ENCODE data around the gene SCARF2.

DNA sequence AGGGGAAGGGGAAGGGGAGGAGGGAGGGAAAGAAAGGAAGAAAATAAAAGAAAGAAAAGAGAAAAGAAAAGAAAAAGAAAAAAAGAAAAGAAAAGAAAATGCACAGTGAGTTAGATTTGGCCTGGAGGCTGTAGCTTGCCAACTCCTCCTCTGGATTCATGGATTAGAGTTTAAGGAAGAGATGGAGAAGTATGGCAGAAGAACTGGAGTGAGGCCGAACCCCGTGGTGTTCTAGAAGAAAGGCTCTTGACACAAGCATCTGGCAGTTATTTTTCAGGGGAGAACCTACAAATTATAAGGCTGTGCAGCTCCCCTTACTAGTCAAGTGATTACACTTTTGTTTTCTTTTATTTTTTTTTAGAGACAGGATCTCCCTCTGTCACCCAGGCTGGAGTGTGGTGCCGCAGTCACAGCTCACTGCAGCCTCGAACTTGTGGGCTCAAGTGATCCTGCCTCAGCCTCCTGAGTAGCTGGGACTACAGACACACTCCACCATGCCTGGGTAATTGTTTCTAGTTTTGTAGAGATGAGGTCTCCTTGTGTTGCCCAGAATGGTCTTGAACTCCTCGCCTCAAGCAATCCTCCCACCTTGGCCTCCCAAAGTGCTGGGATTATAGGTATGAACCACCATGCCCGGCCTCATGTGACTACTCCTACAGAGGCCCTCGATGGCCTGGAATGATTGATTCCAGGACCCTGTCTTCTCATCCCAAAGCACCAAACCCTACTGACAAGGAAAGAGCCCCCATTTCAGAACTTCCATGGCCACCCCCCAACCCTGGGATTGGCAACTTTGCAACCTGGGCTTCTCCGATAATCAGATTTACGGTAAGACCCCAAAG lies 24.2 kb downstream of the SCARF2 start:
- TF ChIP-seq, protein P1, sequence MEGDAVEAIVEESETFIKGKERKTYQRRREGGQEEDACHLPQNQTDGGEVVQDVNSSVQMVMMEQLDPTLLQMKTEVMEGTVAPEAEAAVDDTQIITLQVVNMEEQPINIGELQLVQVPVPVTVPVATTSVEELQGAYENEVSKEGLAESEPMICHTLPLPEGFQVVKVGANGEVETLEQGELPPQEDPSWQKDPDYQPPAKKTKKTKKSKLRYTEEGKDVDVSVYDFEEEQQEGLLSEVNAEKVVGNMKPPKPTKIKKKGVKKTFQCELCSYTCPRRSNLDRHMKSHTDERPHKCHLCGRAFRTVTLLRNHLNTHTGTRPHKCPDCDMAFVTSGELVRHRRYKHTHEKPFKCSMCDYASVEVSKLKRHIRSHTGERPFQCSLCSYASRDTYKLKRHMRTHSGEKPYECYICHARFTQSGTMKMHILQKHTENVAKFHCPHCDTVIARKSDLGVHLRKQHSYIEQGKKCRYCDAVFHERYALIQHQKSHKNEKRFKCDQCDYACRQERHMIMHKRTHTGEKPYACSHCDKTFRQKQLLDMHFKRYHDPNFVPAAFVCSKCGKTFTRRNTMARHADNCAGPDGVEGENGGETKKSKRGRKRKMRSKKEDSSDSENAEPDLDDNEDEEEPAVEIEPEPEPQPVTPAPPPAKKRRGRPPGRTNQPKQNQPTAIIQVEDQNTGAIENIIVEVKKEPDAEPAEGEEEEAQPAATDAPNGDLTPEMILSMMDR (IDR thresholded peaks at IDR 0.05; ENCODE audit: low read length) = no peak
- no peak for TF ChIP-seq EZH2 (IDR thresholded peaks at IDR 0.05; ENCODE audit: borderline replicate concordance, low read length)
